Osteocyte (in vitro differentiated cells): ENCODE results near the gene FAM131C. TPM values are rescaled to one million over a fixed set of nuclear protein-coding genes. Genes with fewer than 3 reads are reported as not detected.
A peak's percentile ranks its signal among the peaks of the same experiment; 100 is the strongest.

Experiments
- DNase-seq: peaks from one replicate; pipeline ENCODE4 v3.0.0; 2021; ENCODE audit warnings: mixed read lengths; ENCODE audit not compliant: unreplicated experiment; ENCODE audit errors: extremely low spot score
- H3K27ac Mint-ChIP-seq: one replicate; pipeline ENCODE4 v1.8.0; 2021; ENCODE audit warnings: mild to moderate bottlenecking, mixed read lengths; ENCODE audit not compliant: unreplicated experiment
- H3K27me3 Mint-ChIP-seq: one replicate; pipeline ENCODE4 v1.8.0; 2021; ENCODE audit warnings: mixed read lengths; ENCODE audit not compliant: unreplicated experiment
- H3K36me3 Mint-ChIP-seq: one replicate; pipeline ENCODE4 v1.8.0; 2021; ENCODE audit warnings: mixed read lengths; ENCODE audit not compliant: unreplicated experiment
- H3K4me1 Mint-ChIP-seq: one replicate; pipeline ENCODE4 v1.8.0; 2021; ENCODE audit warnings: mixed read lengths; ENCODE audit not compliant: unreplicated experiment
- H3K4me3 Mint-ChIP-seq: one replicate; pipeline ENCODE4 v1.8.0; 2021; ENCODE audit warnings: mild to moderate bottlenecking, moderate library complexity, mixed read lengths; ENCODE audit not compliant: unreplicated experiment
- H3K9me3 Mint-ChIP-seq: one replicate; pipeline ENCODE4 v1.8.0; 2021; ENCODE audit warnings: mixed read lengths; ENCODE audit not compliant: unreplicated experiment
- total RNA-seq: library from RNA; stranded (reverse); gene quantifications from 2 replicates; pipeline ENCODE4 v1.2.1, GENCODE V29; 2021
- TF ChIP-seq, protein P1 (sequence below): fragments of 200-600 bp; sonication (generic); IDR thresholded peaks from 2 replicates; pipeline ENCODE4 v1.5.0; 2021; ENCODE audit warnings: antibody characterized with exemption, mild to moderate bottlenecking, moderate library complexity

FAM131C gene
- total RNA-seq, 1 donor from 2014 or later, result 0.73 TPM

DNA sequence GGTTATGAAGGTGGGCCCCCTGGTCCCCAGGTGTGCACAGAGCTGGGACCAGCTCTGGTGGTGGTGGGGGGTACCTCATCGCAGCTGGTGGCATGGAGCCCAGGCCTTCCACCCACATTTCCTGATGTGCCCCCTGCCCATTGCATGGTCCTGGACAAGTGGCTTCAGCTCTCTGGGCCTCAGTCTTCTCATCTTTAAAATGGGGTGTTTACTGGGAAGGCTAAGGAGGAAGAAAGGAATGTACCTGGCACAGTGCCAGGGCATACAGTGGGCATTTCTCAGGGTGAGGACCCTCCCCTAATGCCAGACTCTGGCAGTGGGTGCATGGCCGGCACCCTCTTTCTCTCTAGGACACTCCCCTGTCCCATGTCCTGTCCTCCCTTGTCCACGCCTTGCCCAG, 22.4 kb downstream of the FAM131C start:
- Mint-ChIP-seq H3K27me3 (no peaks in the 10 kb centered on the region), H3K27ac (no peak overlapping the region), H3K36me3 (no peaks in the 10 kb centered on the region), H3K4me1 (peaks cover 9% of the 10 kb centered on the region), H3K9me3 (no peaks in the 10 kb centered on the region), H3K4me3 (no peak overlapping the region)
- no peak for DNase-seq
- TF ChIP-seq, protein P1, sequence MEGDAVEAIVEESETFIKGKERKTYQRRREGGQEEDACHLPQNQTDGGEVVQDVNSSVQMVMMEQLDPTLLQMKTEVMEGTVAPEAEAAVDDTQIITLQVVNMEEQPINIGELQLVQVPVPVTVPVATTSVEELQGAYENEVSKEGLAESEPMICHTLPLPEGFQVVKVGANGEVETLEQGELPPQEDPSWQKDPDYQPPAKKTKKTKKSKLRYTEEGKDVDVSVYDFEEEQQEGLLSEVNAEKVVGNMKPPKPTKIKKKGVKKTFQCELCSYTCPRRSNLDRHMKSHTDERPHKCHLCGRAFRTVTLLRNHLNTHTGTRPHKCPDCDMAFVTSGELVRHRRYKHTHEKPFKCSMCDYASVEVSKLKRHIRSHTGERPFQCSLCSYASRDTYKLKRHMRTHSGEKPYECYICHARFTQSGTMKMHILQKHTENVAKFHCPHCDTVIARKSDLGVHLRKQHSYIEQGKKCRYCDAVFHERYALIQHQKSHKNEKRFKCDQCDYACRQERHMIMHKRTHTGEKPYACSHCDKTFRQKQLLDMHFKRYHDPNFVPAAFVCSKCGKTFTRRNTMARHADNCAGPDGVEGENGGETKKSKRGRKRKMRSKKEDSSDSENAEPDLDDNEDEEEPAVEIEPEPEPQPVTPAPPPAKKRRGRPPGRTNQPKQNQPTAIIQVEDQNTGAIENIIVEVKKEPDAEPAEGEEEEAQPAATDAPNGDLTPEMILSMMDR, result no peak

DNA sequence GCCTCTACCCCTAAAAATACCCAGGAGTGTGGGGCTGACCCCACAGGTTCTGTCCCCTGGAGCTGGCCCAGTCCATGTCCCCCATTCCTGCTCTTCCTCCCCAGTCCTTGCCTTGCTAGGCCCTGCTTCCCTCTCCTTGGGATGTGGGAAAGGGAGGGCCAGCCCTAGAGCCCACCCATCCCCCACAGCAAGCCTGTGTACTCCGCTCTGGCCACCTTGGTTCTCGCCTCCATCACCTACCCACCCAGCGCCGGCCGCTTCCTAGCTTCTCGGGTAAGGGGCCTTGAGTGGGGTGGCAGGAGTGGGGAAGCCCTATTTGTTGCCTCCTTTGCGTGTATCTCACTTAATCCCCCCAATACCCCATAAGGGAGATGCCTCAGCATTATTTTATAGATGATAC, 23.1 kb downstream of the FAM131C start:
- no peaks in the 10 kb centered on the region for H3K36me3 Mint-ChIP-seq
- H3K27me3 Mint-ChIP-seq, result no peaks in the 10 kb centered on the region
- DNase-seq, result no peak
- H3K4me3 Mint-ChIP-seq, result no peak overlapping the region
- no peak overlapping the region for H3K27ac Mint-ChIP-seq
- H3K4me1 Mint-ChIP-seq, result peaks cover 6% of the 10 kb centered on the region
- TF ChIP-seq, protein P1, result no peak
- no peaks in the 10 kb centered on the region for H3K9me3 Mint-ChIP-seq

DNA sequence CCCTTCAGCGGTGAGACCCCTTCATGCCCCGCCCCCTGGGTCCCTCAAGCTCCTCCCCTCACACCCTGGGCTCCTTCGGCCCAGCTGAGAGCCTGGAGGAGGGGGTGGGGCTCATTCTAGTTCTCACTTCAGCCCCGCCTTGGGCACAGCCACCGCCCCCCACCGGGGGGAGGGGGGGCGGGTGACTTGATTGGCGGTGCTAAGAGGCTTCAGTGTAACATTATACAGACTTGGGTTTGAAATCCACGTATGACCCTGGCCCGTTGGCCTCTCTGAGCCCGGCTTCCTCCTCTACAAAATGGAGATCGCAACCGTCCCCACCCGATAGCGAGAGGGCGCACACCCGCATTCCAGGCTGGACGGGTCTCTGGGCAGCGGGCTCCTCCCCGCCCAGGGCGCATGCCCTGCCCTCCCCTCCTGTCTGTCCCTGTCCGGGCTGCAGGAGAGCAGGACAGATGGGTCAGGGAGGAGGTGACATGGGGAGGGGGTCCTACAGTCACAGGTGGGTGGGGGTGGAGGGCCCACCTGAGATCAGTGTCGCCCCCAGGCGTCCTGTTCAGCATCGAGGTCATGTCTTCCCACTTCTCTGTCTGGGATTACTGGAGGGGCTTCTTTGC, 24.8 kb downstream of the FAM131C start:
- peaks cover 6% of the 10 kb centered on the region for H3K4me1 Mint-ChIP-seq
- no peaks in the 10 kb centered on the region for H3K27me3 Mint-ChIP-seq
- H3K4me3 Mint-ChIP-seq, result peak overlapping the region; percentile 62
- no peak for DNase-seq
- TF ChIP-seq, protein P1, result peak; percentile 19
- H3K36me3 Mint-ChIP-seq, result no peaks in the 10 kb centered on the region
- no peak overlapping the region for H3K27ac Mint-ChIP-seq
- no peaks in the 10 kb centered on the region for H3K9me3 Mint-ChIP-seq

DNA sequence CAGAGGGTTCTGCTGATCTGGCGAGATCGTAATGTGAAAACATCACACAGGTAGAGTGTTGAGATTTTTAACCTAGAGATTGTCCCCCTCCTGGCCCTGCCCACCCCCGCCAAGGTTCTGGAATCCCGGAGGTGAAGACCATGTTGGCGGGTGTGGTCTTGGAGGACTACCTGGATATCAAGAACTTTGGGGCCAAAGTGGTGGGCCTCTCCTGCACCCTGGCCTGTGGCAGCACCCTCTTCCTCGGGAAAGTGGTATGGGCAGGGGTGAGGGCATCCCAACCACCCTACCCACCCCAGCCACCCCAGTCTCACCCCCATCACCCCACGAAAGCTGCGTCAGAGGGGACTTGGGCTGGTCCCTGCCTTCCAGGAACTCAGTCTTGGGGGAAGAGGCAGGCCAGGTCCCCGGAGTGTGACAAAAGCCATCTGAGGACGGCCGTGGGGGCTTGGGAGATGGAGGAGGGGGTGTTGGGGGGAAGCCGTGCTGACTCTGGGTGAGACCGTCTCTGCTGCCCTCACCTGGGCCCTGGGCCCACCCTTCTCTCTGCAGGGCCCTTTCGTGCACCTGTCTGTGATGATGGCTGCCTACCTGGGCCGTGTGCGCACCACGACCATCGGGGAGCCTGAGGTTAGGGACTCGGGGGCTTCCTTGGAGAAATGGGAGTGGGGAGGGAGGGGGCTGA, 25.5 kb downstream of the FAM131C start:
- no peak overlapping the region for H3K4me3 Mint-ChIP-seq

DNA sequence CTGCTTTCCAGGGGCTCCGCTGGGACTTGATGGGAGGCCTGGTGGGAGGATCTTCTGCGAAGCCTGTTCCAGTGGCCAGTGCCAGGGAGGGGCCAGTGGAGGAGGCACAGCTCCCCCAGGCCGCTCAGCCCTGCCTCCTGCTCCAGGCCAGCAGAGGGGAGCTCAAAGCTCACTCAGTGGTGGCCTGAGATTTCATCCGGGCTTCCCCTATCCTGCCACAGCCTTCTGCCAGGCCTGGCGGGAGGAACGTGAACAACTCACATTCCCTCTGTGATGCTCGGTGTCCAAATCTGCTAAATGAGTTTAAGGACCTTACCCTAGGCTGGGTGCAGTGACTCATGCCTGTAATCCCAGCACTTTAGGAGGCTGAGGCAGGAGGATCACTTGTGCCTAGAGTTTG, 26.6 kb downstream of the FAM131C start:
- DNase-seq, result no peak
- Mint-ChIP-seq H3K27ac (no peak overlapping the region), H3K36me3 (no peaks in the 10 kb centered on the region), H3K4me1 (peaks cover 6% of the 10 kb centered on the region), H3K4me3 (no peak overlapping the region), H3K27me3 (no peaks in the 10 kb centered on the region), H3K9me3 (no peaks in the 10 kb centered on the region)
- TF ChIP-seq, protein P1, result no peak

More for the DNA sequence above, 25.5 kb downstream of the FAM131C start:
- TF ChIP-seq, protein P1, result no peak
- Mint-ChIP-seq H3K27ac (no peak overlapping the region), H3K36me3 (no peaks in the 10 kb centered on the region), H3K27me3 (no peaks in the 10 kb centered on the region), H3K4me1 (peaks cover 6% of the 10 kb centered on the region), H3K9me3 (no peaks in the 10 kb centered on the region)
- DNase-seq, result no peak
